ENCODE results near the gene TMEM54.
"Not testable (repeated sequence)": the region's sequence is repeated elsewhere in the genome, so short reads cannot be mapped to it uniquely, and the experiment has no call there.

Gene TMEM54

GRCh38 chr1:32919811-32920733 is 18.9 kb upstream of the TMEM54 start:
- in situ Hi-C loops (cut with MboI; ENCODE audit: low sequenced_read_pairs): no loop called here

- in situ Hi-C loops (cut with MboI; ENCODE audit: low sequenced_read_pairs): no loop called here
Observed at GRCh38 chr1:32918179-32918578, 17.0 kb upstream of the TMEM54 start.

GRCh38 chr1:32917521-32917920 is 16.3 kb upstream of the TMEM54 start:
- in situ Hi-C loops (cut with MboI; ENCODE audit: low sequenced_read_pairs): no loop called here

DNA sequence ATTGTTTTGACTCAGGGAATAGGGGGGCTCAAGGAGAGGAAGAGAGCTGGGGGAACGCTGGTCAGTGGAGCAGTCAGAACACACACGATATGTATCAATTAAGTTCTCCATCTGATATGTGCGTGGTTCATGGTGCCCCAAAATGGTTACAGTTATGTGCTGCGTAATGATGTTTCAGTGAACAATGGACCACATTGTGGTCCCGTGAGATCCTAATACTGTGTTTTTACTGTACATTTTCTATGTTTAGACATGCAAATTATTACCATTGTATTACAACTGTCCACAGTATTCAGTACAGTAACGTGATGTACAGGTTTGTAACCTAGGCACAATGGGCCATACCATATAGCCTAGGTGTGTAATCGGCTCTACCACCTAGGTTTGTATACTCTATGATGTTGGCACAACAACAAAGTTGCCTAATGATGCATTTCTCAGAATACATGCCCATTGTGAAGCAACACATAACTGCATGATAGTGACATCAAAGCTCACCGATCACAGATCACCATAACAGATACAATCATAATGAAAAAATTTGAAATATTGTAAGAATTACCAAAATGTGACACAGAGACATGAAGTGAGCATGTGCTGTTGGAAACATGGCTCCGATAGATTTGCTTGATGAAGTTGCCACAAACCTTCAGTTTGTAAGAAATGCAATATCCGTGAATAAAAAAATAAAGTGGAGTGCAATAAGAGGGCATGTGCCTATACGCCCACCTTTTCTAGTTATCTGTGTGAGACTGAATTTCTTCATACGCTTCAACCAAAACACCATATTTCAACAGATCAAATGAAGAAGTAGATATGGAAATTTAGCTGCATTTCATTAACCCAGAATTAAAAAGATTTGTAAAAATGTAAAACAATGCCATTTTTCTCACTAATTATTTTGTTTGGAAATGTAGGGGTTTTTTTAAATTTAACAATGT is 14.8 kb upstream of the TMEM54 start:
- in situ Hi-C loops (cut with MboI; ENCODE audit: low sequenced_read_pairs): no loop called here

DNA sequence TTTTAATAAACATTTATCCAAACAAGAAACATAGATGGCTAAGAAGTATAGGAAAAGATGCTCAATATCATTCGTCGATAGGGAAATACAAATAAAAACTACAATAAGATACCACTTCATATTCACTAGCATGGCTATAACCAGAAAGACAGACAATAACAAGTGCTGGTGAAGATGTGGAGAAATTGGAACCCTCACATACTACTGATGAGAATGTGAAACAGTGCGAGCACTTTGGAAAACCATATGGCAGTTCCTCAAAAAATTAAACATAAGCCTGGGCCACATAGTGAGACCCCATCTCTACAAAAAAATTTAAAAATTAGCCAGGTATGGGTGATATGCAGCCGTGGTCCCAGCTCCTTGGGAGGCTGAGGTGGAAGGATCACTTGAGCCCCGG is 9.1 kb upstream of the TMEM54 start:
- in situ Hi-C loops (cut with MboI; ENCODE audit: low sequenced_read_pairs): no loop called here

GRCh38 chr1:32907435-32907834 is 6.2 kb upstream of the TMEM54 start:
- in situ Hi-C loops (cut with MboI; ENCODE audit: low sequenced_read_pairs): no loop called here

DNA sequence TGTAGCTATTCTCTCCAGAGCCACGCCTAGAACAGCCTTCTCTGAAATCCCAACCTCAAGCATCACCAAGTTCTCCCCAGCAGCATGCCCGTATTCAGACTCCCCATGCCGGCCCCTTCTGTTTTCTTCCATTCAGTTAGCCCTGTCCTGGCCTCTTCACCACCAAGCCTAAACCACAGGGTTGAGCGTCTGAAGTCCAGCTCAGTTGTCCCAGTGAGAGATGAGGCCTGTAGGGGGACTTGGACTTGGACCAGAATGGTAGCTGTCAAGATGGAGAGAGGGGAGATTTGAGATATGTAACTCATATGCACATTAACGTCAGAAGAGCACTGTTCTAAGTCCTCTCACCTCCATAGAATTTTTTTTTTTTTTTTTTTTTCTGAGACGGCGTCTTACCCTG is 5.5 kb upstream of the TMEM54 start:
- in situ Hi-C loops (cut with MboI; ENCODE audit: low sequenced_read_pairs): no loop called here

DNA sequence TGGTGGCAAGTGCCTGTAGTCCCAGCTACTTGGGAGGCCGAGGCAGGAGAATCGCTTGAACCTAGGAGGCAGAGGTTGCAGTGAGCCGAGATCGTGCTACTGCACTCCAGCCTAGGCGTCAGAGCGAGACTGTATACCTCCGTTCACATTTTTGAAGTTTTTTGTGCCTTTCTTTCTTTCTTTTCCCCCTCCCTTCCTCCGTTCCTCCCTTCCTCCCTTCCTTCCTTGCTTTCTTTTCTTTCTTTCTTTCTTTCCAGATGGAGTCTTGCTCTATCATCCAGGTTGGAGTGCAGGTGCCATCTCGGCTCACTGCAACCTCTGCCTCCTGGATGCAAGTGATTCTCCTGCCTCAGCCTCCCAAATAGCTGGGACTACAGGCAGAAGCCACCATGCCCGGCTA is 4.4 kb upstream of the TMEM54 start:
- in situ Hi-C loops (cut with MboI; ENCODE audit: low sequenced_read_pairs): not testable (repeated sequence)

- in situ Hi-C loops (cut with MboI; ENCODE audit: low sequenced_read_pairs): no loop called here
Observed at GRCh38 chr1:32904797-32905196, 3.6 kb upstream of the TMEM54 start.

- in situ Hi-C loops (cut with MboI; ENCODE audit: low sequenced_read_pairs): no loop called here
Observed at GRCh38 chr1:32903991-32904785, 3.0 kb upstream of the TMEM54 start.

GRCh38 chr1:32902535-32902920 is 1.3 kb upstream of the TMEM54 start:
- in situ Hi-C loops (cut with MboI; ENCODE audit: low sequenced_read_pairs): no loop called here

GRCh38 chr1:32901823-32902534 is 790 bp upstream of the TMEM54 start:
- in situ Hi-C loops (cut with MboI; ENCODE audit: low sequenced_read_pairs): no loop called here

- in situ Hi-C loops (cut with MboI; ENCODE audit: low sequenced_read_pairs): no loop called here
Observed at GRCh38 chr1:32900371-32900955, 726 bp downstream of the TMEM54 start.

- in situ Hi-C loops (cut with MboI; ENCODE audit: low sequenced_read_pairs): no loop called here
Observed at GRCh38 chr1:32899586-32900296, 1.4 kb downstream of the TMEM54 start.

DNA sequence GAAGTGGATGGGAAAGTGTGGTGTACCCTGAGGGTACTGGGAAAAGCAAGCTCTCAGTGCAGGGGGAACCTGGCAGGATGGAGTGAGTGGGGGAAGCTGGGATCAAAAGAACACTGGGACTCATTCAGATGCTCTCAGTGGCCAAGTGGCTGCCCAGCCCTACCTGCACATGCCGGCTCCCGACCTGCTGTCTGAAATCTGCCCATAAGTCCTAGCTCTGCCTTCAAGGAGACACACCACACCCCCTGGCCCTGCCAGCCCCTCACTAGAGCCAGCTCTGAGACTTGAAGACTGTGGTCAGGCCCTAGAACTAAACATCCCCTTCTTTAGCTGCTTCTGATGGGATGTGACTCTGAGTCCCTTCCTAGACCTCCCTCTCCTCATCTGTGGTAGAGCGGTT is 2.2 kb downstream of the TMEM54 start:
- in situ Hi-C loops (cut with MboI; ENCODE audit: low sequenced_read_pairs): no loop called here

DNA sequence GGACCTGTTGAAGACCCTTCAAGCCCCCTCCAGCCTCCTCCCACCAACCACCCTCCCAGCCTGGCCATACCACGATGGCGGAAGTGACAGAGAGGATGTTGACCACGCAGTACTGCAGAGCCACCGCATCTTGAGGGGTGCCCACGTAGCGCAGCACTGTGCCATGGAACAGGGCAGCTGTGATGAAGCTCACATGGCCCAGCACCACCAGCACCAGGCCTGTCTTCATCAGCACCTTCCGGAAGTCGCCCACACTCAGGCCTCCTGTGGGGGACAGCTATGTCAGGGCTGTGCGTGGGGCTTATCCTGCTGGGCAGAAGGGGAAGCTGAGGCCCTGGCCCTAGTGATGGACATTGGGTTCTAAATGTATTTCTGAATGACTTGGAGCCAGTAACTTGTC is 3.1 kb downstream of the TMEM54 start:
- in situ Hi-C loops (cut with MboI; ENCODE audit: low sequenced_read_pairs): no loop called here

DNA sequence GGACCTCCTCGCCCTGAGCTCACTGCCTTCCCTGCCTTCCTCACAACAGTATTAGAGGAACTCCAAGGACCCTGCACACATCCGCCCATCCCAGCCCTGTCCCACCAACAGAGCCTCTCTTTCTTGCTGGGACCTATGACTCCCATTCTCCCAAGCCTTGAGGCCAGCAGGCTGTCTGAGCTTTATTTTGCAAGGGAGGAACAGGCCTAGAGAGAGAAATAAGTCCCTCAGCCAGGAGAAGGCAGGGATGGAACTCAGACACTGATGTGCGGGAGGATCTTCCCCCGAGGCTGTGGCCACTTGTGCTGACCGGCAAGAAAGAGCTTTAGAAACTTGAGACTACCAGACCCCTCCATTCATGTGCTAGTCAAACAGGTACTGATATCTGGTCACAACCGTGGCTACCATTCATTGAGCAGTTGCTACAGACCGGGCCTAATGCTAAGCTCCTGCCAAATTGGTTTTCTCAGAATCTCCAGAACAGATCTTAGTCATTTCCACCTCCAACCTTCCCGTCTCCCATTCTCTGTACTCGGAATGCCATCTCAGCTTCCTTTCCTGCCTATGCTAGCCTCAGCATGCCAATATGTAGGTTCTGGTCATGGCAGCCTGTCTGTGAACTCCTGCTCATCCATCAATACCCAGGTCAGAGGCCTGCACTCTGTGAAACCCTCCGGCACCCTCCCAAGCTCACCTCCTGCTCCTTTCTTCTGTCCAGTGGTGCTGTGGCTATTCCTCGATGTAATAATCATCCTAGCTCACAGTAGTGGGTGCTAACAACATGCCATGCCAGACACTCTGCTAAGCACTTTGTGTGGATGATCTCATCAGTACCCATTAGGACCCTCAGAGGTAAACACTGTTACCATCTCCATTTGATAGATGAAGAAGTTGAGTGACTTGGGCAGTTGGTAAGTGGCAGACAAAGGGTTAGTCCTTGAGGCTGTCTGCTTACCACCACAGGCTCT is 3.8 kb downstream of the TMEM54 start:
- in situ Hi-C loops (cut with MboI; ENCODE audit: low sequenced_read_pairs): no loop called here

DNA sequence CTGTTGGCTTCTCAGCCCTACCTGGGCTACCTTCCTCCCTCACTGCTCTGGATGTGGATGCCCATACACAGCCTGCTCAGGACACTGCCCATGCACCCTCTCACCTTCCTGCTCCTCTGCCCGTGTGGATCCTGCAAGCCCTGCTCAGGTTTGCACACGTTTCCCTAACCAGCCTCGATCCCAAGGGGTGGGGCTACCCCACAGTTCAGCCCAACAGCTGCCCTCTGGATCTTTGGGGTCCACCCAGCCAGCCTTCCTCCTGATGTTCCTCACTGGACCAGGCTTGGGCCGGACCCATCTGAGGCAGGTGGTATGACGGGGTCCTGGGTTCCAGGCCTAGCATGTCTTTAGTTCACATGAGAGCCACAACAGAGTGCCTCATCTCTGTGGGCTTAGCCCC is 4.7 kb downstream of the TMEM54 start:
- in situ Hi-C loops (cut with MboI; ENCODE audit: low sequenced_read_pairs): no loop called here

Measured in HL-60/S4 treated with retinoic acid at 250 ng/mL for 4 days and 3 days (cell line).